GM10248 (cell line): ENCODE measurements around the gene MFSD1.

Experiments used
- CTCF ChIA-PET: fragments of 300-600 bp; sonication (Branson Sonifier 250); formaldehyde crosslinking; extraction: SDS; loops from one replicate; lab custom pipeline; 2021; ENCODE audit warnings: antibody characterized with exemption; lab: Yijun Ruan, JAX
- POLR2A ChIA-PET: fragments of 350-650 bp; sonication (Branson Sonifier 250); formaldehyde crosslinking; extraction: SDS; loops from one replicate; lab custom pipeline; 2020; ENCODE audit warnings: antibody characterized with exemption; lab: Yijun Ruan, JAX
- DNase-seq: peaks from one replicate; pipeline ENCODE4 v3.0.0; 2012; ENCODE audit errors: extremely low spot score
- TF ChIP-seq, protein P1 (sequence below): IDR thresholded peaks from 2 replicates; pipeline ENCODE4 v1.5.1; 2012; ENCODE audit warnings: mild to moderate bottlenecking, low read depth; ENCODE audit errors: extremely low read depth, missing control alignments, control extremely low read depth

Gene MFSD1, protein sequence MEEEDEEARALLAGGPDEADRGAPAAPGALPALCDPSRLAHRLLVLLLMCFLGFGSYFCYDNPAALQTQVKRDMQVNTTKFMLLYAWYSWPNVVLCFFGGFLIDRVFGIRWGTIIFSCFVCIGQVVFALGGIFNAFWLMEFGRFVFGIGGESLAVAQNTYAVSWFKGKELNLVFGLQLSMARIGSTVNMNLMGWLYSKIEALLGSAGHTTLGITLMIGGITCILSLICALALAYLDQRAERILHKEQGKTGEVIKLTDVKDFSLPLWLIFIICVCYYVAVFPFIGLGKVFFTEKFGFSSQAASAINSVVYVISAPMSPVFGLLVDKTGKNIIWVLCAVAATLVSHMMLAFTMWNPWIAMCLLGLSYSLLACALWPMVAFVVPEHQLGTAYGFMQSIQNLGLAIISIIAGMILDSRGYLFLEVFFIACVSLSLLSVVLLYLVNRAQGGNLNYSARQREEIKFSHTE

DNA sequence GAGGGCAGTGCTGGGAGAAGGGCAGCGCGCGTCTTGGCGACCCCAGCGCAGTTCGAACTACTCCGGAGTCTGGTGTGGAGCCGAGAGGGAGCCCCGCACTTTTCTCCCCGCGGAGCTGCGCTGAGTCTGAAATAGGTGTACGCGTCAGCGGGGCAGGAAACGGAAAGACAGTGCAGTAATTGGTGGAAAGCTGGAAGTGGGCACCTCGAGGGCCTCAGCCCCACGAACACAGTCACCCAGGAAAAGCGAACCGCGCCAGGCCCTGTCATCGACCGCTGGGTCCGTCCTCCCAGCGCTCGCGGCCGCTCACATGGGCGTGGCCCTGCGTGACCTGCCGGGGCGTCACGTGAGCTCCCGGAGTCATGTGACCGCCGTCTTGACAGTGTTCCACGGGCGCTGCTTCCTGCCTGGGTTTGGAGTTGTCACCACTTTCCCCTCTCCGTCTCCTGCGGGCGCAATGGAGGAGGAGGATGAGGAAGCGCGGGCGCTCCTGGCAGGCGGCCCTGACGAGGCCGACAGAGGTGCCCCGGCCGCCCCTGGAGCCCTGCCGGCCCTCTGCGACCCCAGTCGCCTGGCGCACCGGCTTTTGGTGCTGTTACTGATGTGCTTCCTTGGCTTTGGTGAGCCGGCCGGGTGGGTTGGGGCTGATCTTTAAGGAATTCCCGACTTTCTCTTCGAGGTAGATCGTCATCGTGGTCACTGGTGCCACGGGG is at the start of gene MFSD1:
Gene MFSD1 (plus strand): TSS at position 359 of the 713 bp plus-strand sequence. CDS start 99 bp downstream, at position 458.
- ChIA-PET POLR2A (interaction anchor here (0.6 kb wide), 3 partner anchors 9 to 1182 kb away, joined by 3 to 6 read pairs (median 4); no protein-coding TSS in a partner anchor), CTCF (interaction anchor here (0.8 to 4.1 kb wide), 17 partner anchors 10 to 936 kb away, joined by 3 to 19 read pairs (median 4); partner anchors contain the start of gene GFM1)
- peak; percentile 93 for DNase-seq
- TF ChIP-seq, protein P1, sequence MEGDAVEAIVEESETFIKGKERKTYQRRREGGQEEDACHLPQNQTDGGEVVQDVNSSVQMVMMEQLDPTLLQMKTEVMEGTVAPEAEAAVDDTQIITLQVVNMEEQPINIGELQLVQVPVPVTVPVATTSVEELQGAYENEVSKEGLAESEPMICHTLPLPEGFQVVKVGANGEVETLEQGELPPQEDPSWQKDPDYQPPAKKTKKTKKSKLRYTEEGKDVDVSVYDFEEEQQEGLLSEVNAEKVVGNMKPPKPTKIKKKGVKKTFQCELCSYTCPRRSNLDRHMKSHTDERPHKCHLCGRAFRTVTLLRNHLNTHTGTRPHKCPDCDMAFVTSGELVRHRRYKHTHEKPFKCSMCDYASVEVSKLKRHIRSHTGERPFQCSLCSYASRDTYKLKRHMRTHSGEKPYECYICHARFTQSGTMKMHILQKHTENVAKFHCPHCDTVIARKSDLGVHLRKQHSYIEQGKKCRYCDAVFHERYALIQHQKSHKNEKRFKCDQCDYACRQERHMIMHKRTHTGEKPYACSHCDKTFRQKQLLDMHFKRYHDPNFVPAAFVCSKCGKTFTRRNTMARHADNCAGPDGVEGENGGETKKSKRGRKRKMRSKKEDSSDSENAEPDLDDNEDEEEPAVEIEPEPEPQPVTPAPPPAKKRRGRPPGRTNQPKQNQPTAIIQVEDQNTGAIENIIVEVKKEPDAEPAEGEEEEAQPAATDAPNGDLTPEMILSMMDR, result no peak

DNA sequence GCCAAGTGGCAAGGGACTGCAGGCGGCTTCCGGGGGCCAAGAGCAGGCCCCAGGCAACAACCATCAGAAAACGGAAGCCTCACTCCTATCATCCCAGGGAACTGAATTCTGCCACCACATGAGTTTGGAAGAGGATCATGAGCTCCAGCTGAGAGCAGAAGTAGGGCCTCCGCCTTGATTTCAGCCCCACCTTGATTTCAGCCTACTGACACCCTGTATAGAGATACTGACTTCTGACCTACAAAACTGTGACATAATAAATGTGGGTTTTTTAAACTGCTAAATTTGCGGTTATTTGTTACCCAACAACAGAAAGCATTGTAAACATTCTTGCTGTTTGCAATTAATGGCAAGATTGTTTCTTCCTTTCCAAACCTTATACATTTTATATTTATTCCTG is 48.0 kb upstream of the MFSD1 start:
- CTCF ChIA-PET, result interaction anchor here (2.6 to 2.8 kb wide), 2 partner anchors 8 to 11 kb away, joined by 7 read pairs; no protein-coding TSS in a partner anchor

DNA sequence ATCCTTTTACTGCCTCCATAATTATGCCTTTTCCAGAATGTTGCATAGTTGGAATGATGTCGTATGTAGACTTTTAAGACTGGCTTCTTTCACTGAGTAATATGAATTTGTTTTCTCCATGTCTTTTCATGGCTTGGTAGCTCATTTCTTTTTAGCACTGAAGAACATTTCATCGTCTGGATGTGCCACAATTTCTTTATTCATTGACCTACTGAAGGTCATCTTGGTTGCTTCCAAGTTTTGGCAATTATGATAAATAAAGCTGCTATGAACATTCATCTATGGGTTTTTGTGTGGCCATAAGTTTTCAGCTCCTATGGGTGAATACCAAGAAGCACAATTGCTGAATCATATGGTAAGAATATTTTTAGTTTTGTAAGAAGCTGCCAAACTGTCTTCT is 46.4 kb upstream of the MFSD1 start:
- no peak for DNase-seq
- CTCF ChIA-PET, result interaction anchor here (0.6 to 2.8 kb wide), 7 partner anchors 10 to 96 kb away, joined by 3 to 7 read pairs (median 3); partner anchors contain the start of gene MFSD1

More for the DNA sequence above, 48.0 kb upstream of the MFSD1 start:
- TF ChIP-seq, protein P1, result no peak
- POLR2A ChIA-PET, result no interaction called here
- DNase-seq, result no peak

DNA sequence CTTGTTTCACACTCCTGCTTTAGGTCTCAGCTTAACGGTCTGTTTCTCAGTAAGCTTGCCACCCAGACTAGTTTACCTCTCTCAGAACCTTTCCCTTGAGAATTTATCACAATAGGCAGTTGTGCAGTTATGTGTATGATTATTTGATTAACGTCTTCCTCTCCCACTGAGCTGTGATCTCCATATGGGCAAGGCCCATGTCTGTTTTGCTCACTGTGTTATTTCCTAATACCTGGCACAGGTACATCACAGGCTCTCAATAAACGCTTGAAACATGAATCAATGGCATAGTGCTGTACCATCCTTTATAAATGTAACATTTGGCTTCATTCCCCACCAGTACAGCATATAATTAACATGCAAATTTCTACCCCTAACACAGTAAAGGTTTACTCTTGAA is 40.5 kb upstream of the MFSD1 start:
- CTCF ChIA-PET, result interaction anchor here (0.7 to 1.3 kb wide), 5 partner anchors 9 to 102 kb away, joined by 3 to 5 read pairs (median 3); no protein-coding TSS in a partner anchor
- TF ChIP-seq, protein P1, result no peak
- no peak for DNase-seq
- POLR2A ChIA-PET, result no interaction called here

More for the DNA sequence above, 46.4 kb upstream of the MFSD1 start:
- POLR2A ChIA-PET, result no interaction called here
- TF ChIP-seq, protein P1, result no peak

DNA sequence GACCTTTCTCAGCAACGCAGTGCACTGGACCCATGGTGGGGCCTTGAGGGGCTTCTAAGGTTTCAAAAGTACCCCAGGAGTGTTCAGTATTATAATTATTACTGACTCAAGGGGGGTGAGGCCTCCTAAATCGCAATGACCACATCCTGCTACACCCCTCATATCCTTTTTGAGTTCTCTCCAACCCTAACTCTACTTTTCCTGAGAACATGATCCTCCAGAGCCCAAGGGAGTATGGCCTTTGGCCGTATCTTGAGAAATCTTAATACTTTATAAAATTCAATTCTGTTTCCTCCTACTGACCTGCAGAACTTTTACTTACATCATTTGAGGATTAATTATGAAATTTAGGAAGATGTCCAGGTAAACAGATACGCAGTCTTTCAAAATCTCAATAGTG is 39.2 kb upstream of the MFSD1 start:
- ChIA-PET CTCF (interaction anchor here (0.7 to 1.3 kb wide), 2 partner anchors 27 to 29 kb away, joined by 3 to 4 read pairs; no protein-coding TSS in a partner anchor), POLR2A (no interaction called here)
- DNase-seq, result no peak
- TF ChIP-seq, protein P1, result no peak

DNA sequence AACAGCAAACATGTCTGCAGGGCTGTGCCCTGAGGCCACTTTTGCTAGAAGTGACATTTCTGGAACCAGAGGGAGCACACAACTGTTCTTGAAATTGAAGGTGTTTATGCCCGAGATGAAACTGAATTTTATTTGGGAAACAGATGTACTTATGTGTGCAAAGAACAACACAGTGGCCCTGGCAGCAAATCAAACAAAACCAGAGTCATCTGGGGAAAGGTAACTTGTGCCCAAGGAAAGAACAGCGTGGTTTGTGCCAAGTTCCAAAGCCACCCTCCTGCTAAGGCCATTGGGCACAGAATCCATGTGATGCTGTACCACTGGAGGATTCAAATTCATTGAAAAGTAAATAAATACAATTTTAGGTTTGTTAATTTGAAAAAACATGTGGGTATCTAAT is 38.4 kb upstream of the MFSD1 start:
- TF ChIP-seq, protein P1, result no peak
- CTCF ChIA-PET, result interaction anchor here (0.5 to 1.2 kb wide), 2 partner anchors 9 to 11 kb away, joined by 3 to 4 read pairs; no protein-coding TSS in a partner anchor
- POLR2A ChIA-PET, result no interaction called here

More for the DNA sequence above, 38.4 kb upstream of the MFSD1 start:
- no peak for DNase-seq
